ENCODE data around the gene GRB10.

DNA sequence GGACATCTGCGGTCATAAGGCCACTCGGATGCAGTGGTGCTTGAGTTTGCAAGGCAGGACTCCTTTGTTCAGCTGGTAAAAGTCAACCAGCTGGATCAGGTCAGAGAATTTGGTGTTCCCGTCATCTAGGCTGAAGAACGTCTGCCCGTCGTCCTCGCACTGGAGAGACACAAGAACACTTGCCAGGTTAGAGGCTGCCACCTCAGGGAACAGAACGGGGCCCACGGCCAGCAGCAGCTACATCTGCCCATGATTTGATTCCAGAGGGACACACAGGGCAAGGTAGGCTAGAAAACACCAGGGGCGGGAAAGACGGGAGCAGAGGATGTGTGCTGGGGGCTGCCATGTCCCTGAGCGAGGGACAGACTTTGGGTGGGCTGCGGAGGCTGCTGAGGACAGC is 189.8 kb downstream of the GRB10 start:
- TF ChIP-seq EZH2 (IDR thresholded peaks at IDR 0.05; ENCODE audit: borderline replicate concordance, insufficient read depth, low read length, poor library complexity, severe bottlenecking), result no peak
- no peak for TF ChIP-seq EP300 (conservative IDR thresholded peaks at IDR 0.05; ENCODE audit: poor library complexity, severe bottlenecking)
- TF ChIP-seq, protein P1, sequence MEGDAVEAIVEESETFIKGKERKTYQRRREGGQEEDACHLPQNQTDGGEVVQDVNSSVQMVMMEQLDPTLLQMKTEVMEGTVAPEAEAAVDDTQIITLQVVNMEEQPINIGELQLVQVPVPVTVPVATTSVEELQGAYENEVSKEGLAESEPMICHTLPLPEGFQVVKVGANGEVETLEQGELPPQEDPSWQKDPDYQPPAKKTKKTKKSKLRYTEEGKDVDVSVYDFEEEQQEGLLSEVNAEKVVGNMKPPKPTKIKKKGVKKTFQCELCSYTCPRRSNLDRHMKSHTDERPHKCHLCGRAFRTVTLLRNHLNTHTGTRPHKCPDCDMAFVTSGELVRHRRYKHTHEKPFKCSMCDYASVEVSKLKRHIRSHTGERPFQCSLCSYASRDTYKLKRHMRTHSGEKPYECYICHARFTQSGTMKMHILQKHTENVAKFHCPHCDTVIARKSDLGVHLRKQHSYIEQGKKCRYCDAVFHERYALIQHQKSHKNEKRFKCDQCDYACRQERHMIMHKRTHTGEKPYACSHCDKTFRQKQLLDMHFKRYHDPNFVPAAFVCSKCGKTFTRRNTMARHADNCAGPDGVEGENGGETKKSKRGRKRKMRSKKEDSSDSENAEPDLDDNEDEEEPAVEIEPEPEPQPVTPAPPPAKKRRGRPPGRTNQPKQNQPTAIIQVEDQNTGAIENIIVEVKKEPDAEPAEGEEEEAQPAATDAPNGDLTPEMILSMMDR (IDR thresholded peaks at IDR 0.05; ENCODE audit: poor library complexity, severe bottlenecking), result no peak
- no peak for TF ChIP-seq RAD21 (conservative IDR thresholded peaks at IDR 0.05)
- no peak for TF ChIP-seq MXI1 (conservative IDR thresholded peaks at IDR 0.05; ENCODE audit: poor library complexity, severe bottlenecking)
